Measurements from ENCODE around the gene CENPU. TPM values are rescaled to one million over a fixed set of nuclear protein-coding genes. Genes with fewer than 3 reads are reported as not detected.
A peak's percentile ranks its signal among the peaks of the same experiment; 100 is the strongest.

CENPU gene
- total and polyA plus RNA-seq, 12 donors: 0.62 to 4.6 (median 1.4) TPM

- peaks cover 0 to 80% (median 13%) of the 10 kb centered on the region in 9 donors for H3K36me3 ChIP-seq
- 96 to 97% methylated on average over 5 of the region's 5 CpGs for WGBS, 2 donors
- intact Hi-C loops (cut with DNase I): no loop called here
- ATAC-seq: no peak
- DNase-seq: no peak
- no peaks in the 10 kb centered on the region for H3K27me3 ChIP-seq
- peaks cover 0 to 2% (median 0%) of the 10 kb centered on the region in 9 donors for H3K4me1 ChIP-seq
- no peaks in the 10 kb centered on the region for H3K9me3 ChIP-seq
- no peak overlapping the region for H3K4me3 ChIP-seq
- TF ChIP-seq CTCF (IDR thresholded peaks at IDR 0.05): no peak
- H3K27ac ChIP-seq: no peak overlapping the region
Observed at GRCh38 chr4:184675018-184675417, 58.9 kb downstream of the CENPU start.

GRCh38 chr4:184674011-184674410 is 59.9 kb downstream of the CENPU start:
- no peak for TF ChIP-seq CTCF (IDR thresholded peaks at IDR 0.05)
- no peak for ATAC-seq

GRCh38 chr4:184672741-184673140 is 61.2 kb downstream of the CENPU start:
- 97 to 98% methylated on average over 6 of the region's 6 CpGs for WGBS, 2 donors
- H3K36me3 ChIP-seq: peaks cover 0 to 81% (median 22%) of the 10 kb centered on the region in 9 donors
- intact Hi-C loops (cut with DNase I): no loop called here
- no peaks in the 10 kb centered on the region for H3K27me3 ChIP-seq
- H3K4me1 ChIP-seq: peaks cover 0 to 20% (median 0%) of the 10 kb centered on the region in 9 donors
- no peak for DNase-seq
- TF ChIP-seq CTCF (IDR thresholded peaks at IDR 0.05): no peak
- no peak overlapping the region for H3K27ac ChIP-seq
- ATAC-seq: no peak
- no peaks in the 10 kb centered on the region for H3K9me3 ChIP-seq
- H3K4me3 ChIP-seq: no peak overlapping the region

More at GRCh38 chr4:184674011-184674410, 59.9 kb downstream of the CENPU start:
- no peak for DNase-seq
- Histone ChIP-seq H3K36me3 (peaks cover 0 to 80% (median 13%) of the 10 kb centered on the region in 9 donors), H3K27me3 (no peaks in the 10 kb centered on the region), H3K27ac (peak overlapping the region in 1 of 10 donors; percentile 1), H3K4me1 (peaks cover 0 to 8% (median 0%) of the 10 kb centered on the region in 9 donors), H3K4me3 (no peak overlapping the region), H3K9me3 (no peaks in the 10 kb centered on the region)
- intact Hi-C loops (cut with DNase I): no loop called here
- 95 to 96% methylated on average over 4 of the region's 4 CpGs for WGBS, 2 donors

GRCh38 chr4:184671101-184671500 is 62.8 kb downstream of the CENPU start:
- intact Hi-C loops (cut with DNase I): no loop called here
- DNase-seq: no peak
- Histone ChIP-seq H3K9me3 (no peaks in the 10 kb centered on the region), H3K4me1 (peaks cover 0 to 30% (median 0%) of the 10 kb centered on the region in 9 donors), H3K27me3 (no peaks in the 10 kb centered on the region), H3K27ac (no peak overlapping the region), H3K4me3 (no peak overlapping the region), H3K36me3 (peaks cover 0 to 96% (median 22%) of the 10 kb centered on the region in 9 donors)
- TF ChIP-seq CTCF (IDR thresholded peaks at IDR 0.05): no peak
- 96% methylated on average over 9 of the region's 9 CpGs for WGBS, 2 donors
- ATAC-seq: no peak

Data from heart right ventricle (tissue), 16 donors.